Left lung (tissue), 10 donors: Measurements from ENCODE around the gene RPS3. TPM values are rescaled to one million over a fixed set of nuclear protein-coding genes. Genes with fewer than 3 reads are reported as not detected.
A peak's percentile ranks its signal among the peaks of the same experiment; 100 is the strongest.

ENCODE experiments used
- ATAC-seq: fragments of 200-7000 bp; cut with Tn5 transposase; one replicate; pipeline ENCODE4 v1.9.1; 2020; ENCODE audit warnings: moderate library complexity
- DNase-seq, 4 donors: peaks; one replicate each; pipeline ENCODE4 v3.0.0-alpha.2; 2013 to 2020
- H3K27ac ChIP-seq, 2 donors: fragments of 200-600 bp; sonication (generic) in 1 of 2; one replicate each; pipeline versions ENCODE4 v1.5.0 to v1.8.0; 2020 to 2021
- H3K27me3 ChIP-seq, 2 donors: fragments of 200-600 bp; sonication (generic) in 1 of 2; one replicate each; pipeline versions ENCODE4 v1.5.0 to v1.8.0; 2020 to 2021
- H3K36me3 ChIP-seq, 2 donors: fragments of 200-600 bp; sonication (generic) in 1 of 2; one replicate each; pipeline versions ENCODE4 v1.5.0 to v1.8.0; 2020 to 2021
- H3K4me1 ChIP-seq, 2 donors: fragments of 200-600 bp; one replicate each; pipeline ENCODE4 v1.8.0; 2021
- H3K4me3 ChIP-seq, 2 donors: fragments of 200-600 bp; sonication (generic) in 1 of 2; one replicate each; pipeline versions ENCODE4 v1.5.0 to v1.8.0; 2020 to 2021; ENCODE audit warnings: mild to moderate bottlenecking in 1 of 2
- H3K9me3 ChIP-seq, 2 donors: fragments of 200-600 bp; sonication (generic) in 1 of 2; one replicate each; pipeline versions ENCODE4 v1.5.0 to v1.8.0; 2020 to 2021
- CTCF ChIP-seq, 2 donors: fragments of 200-600 bp; sonication (generic) in 1 of 2; IDR thresholded peaks; one replicate each; pipeline versions ENCODE4 v1.5.0 to v1.8.0; 2021; ENCODE audit warnings: antibody characterized with exemption in 2 of 2
- intact Hi-C, 2 donors: fragments of 100-400 bp; cut with DNase I; formaldehyde crosslinking; loops; one replicate each; pipeline versions ENCODE4 v1.11.2 to v1.14.2; 2022
- polyA plus RNA-seq, 6 donors: library from polyadenylated mRNA; unstranded; fragments of 120-200 nt; gene quantifications; one replicate each; pipeline ENCODE4 v1.2.1, GENCODE V29; 2013; ENCODE audit not compliant: insufficient read length in 6 of 6
- total RNA-seq, 2 donors: library from RNA; stranded (reverse); fragmentation: NEBNext Ultra II Directional; extraction: Animal tissue kit (Norgen Biotek cat#: 25700); gene quantifications; one replicate each; pipeline ENCODE4 v1.2.1, GENCODE V29; 2021
- donor health status: DM: no; HTN: yes; CAD: no.
- donor health status: DM: no; HTN: no; CAD: no.

RPS3 gene
- total and polyA plus RNA-seq, 8 donors: 1,943 to 3,888 (median 3,679) TPM

DNA sequence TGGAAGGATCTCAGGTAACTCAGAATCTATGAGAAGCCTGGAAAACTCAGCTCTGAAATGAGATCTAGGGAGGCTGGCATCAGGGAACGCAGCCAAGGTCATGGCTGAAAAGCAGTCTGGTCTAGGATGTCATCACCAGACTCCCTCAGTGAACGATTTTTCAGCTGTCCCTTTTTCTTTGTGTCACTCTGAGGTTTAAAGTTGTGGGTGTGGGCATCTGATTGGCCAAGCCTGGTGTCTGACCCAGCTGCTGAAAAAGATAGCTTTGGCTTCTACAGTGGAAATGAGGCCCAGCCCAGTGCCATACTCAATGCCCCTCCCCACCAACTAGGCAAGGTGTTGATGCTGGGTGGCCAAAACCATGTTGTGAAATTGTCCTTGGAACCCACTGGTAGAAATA is 14.5 kb downstream of the RPS3 start:
- Histone ChIP-seq H3K4me1 (peaks cover 0 to 4% of the 10 kb centered on the region in 2 donors), H3K27ac (no peak overlapping the region), H3K4me3 (no peak overlapping the region), H3K36me3 (peaks cover 0 to 43% of the 10 kb centered on the region in 2 donors), H3K27me3 (no peaks in the 10 kb centered on the region), H3K9me3 (no peaks in the 10 kb centered on the region)
- no peak for ATAC-seq
- intact Hi-C loops: no loop called here
- no peak for DNase-seq
- TF ChIP-seq CTCF (IDR thresholded peaks at IDR 0.05): no peak

DNA sequence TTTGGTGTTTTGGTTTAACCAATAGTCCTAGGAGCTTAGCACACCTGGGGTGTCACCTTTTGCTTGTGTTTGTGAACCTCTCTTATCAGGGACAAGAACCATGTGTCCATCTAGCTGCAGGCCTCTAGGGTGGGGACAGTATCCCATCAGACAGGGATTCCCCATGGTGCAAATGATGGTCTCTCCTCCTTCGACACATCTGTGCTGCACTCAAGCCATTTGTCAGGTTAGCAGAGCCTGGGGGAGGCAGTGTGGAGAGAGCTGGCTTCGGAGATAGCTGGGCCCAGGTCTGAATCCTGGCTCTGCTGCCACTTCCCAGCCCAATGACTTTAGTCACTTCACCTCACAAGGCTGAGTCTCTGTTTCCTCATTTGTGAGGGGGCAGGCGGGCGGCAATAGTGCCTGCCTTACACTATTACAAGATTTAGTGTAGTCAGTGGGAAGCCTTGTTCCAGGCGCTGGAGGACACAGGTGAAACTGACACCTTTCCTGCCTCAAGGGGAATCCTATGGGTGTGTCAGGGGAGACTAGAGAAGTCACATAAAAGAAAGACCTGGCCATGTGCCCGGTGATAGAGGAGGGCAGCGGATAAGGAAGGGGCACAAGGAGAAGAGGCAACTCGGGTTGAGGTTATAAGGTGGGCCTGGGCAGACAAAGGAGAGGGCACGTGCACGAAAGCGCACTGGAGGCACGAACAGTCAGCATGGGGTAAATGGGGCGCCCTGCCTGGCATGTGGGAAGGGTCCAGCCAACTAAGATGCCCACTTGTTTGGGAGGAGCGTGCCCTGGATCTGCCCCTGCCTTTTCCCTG is 21.1 kb downstream of the RPS3 start:
- peak overlapping the region; percentile 19 to 77 for H3K27ac ChIP-seq
- intact Hi-C loops: no loop called here
- no peaks in the 10 kb centered on the region for H3K9me3 ChIP-seq
- no peak for TF ChIP-seq CTCF (IDR thresholded peaks at IDR 0.05)
- no peak overlapping the region for H3K4me3 ChIP-seq
- no peaks in the 10 kb centered on the region for H3K27me3 ChIP-seq
- H3K36me3 ChIP-seq: peaks cover 0 to 14% of the 10 kb centered on the region in 2 donors
- no peak for DNase-seq
- ATAC-seq: no peak
- H3K4me1 ChIP-seq: peaks cover 0 to 6% of the 10 kb centered on the region in 2 donors

- Histone ChIP-seq H3K36me3 (peaks cover 0 to 14% of the 10 kb centered on the region in 2 donors), H3K27ac (peak overlapping the region; percentile 5 to 77), H3K9me3 (no peaks in the 10 kb centered on the region), H3K27me3 (no peaks in the 10 kb centered on the region), H3K4me3 (no peak overlapping the region), H3K4me1 (peaks cover 0 to 6% of the 10 kb centered on the region in 2 donors)
- intact Hi-C loops: no loop called here
- ATAC-seq: no peak
- no peak for TF ChIP-seq CTCF (IDR thresholded peaks at IDR 0.05)
- DNase-seq: no peak
Observed at GRCh38 chr11:75421035-75421602, 21.8 kb downstream of the RPS3 start.

- Histone ChIP-seq H3K27me3 (no peaks in the 10 kb centered on the region), H3K27ac (peak overlapping the region; percentile 5 to 77), H3K9me3 (no peaks in the 10 kb centered on the region), H3K36me3 (peaks cover 0 to 14% of the 10 kb centered on the region in 2 donors), H3K4me3 (no peak overlapping the region), H3K4me1 (peaks cover 0 to 6% of the 10 kb centered on the region in 2 donors)
- peak; percentile 71 for ATAC-seq
- TF ChIP-seq CTCF (IDR thresholded peaks at IDR 0.05): no peak
- no peak for DNase-seq
- intact Hi-C loops: no loop called here
Observed at GRCh38 chr11:75421902-75422247, 22.6 kb downstream of the RPS3 start.
